K562 (cell line): ENCODE results near the gene VSNL1. TPM values are rescaled to one million over a fixed set of nuclear protein-coding genes. Genes with fewer than 3 reads are reported as not detected.

Source experiments
- ATAC-seq: fragments of 200-7000 bp; cut with Tn5 transposase; 3 replicates; pipeline ENCODE4 v1.9.1; 2020; ENCODE audit warnings: moderate library complexity
- BruUV-seq: library from RNA; stranded (reverse); fragments of 400-500 nt; replicated peaks from 2 replicates; lab custom pipeline; 2021; lab: Mats Ljungman, UMichigan
- CTCF ChIA-PET: fragments of 300-600 bp; formaldehyde crosslinking; extraction: SDS; loops from one replicate; lab custom pipeline; 2021; ENCODE audit warnings: low intra/inter-chr PET ratio; lab: Yijun Ruan, JAX
- POLR2A ChIA-PET: fragments of 300-600, 350-650 bp; sonication (Branson Sonifier 250); formaldehyde crosslinking; extraction: SDS; loops from one replicate; lab custom pipeline; 2021; ENCODE audit warnings: antibody characterized with exemption, inconsistent platforms; lab: Yijun Ruan, JAX
- DNase-seq, 4 experiments: peaks; one replicate each; pipeline versions ENCODE4 v3.0.0 to v3.0.0-alpha.2; 2011 to 2018; ENCODE audit warnings: low spot score in 3 of 4, mixed read lengths in 3 of 4; ENCODE audit errors: extremely low read depth in 1 of 4
- FAIRE-seq: peaks from 2 replicates; lab custom pipeline; 2011; peaks lifted over from hg19 to GRCh38; lab: Jason Lieb, UNC
- H2AFZ ChIP-seq: 2 replicates; pipeline ENCODE4 v1.6.0; 2011; ENCODE audit warnings: low read depth, low read length, control low read depth, inconsistent platforms
- H3K27ac ChIP-seq: fragments of 200-600 bp; 3 replicates; pipeline ENCODE4 v1.8.0; 2011; ENCODE audit warnings: low read depth, mild to moderate bottlenecking, control low read depth, inconsistent platforms, low read length, moderate library complexity, mixed read lengths; ENCODE audit errors: extremely low read depth
- H3K27me3 ChIP-seq, 2 experiments: fragments of 300-600 bp in 1 of 2; 2 replicates in 1 of 2; 3 replicates in 1 of 2; pipeline versions ENCODE4 v1.6.0 to v1.8.0; 2011; ENCODE audit warnings: inconsistent platforms in 2 of 2, low read length in 2 of 2, mild to moderate bottlenecking in 1 of 2, mixed read lengths in 1 of 2, moderate library complexity in 1 of 2; ENCODE audit not compliant: control insufficient read depth in 2 of 2, insufficient read depth in 2 of 2
- H3K36me3 ChIP-seq: fragments of 300-600 bp; 3 replicates; pipeline ENCODE4 v1.8.0; 2011; ENCODE audit warnings: mild to moderate bottlenecking, low read length, inconsistent platforms; ENCODE audit not compliant: control insufficient read depth, insufficient read depth
- H3K4me1 ChIP-seq, 2 experiments: fragments of 200-600 bp in 1 of 2; replicated peaks in 1 of 2; 2 replicates in 1 of 2; 3 replicates in 1 of 2; pipeline versions ENCODE4 v1.5.1 to v1.8.0; 2011; ENCODE audit warnings: inconsistent platforms in 2 of 2, low read length in 2 of 2, mild to moderate bottlenecking in 1 of 2, mixed read lengths in 1 of 2, moderate library complexity in 1 of 2; ENCODE audit not compliant: control insufficient read depth in 2 of 2, insufficient read depth in 2 of 2
- H3K4me2 ChIP-seq: 2 replicates; pipeline ENCODE4 v1.6.1; 2011; ENCODE audit warnings: low read length, control low read depth, inconsistent platforms, mixed read lengths; ENCODE audit not compliant: insufficient read depth
- H3K4me3 ChIP-seq: fragments of 200-600 bp; sonication (generic), shearing (Covaris generic); 2 replicates; pipeline ENCODE4 v1.5.1; 2016; ENCODE audit warnings: control low read depth, inconsistent platforms
- H3K79me2 ChIP-seq: fragments of 200-600 bp; 3 replicates; pipeline ENCODE4 v1.8.0; 2011; ENCODE audit warnings: low read length, inconsistent platforms; ENCODE audit not compliant: control insufficient read depth, insufficient read depth
- H3K9ac ChIP-seq, 2 experiments: 2 replicates each; pipeline versions ENCODE4 v1.6.0 to v1.6.1; 2011; ENCODE audit warnings: low read depth in 2 of 2, low read length in 2 of 2, control low read depth in 1 of 2, inconsistent platforms in 1 of 2, mild to moderate bottlenecking in 1 of 2, mixed read lengths in 1 of 2; ENCODE audit not compliant: insufficient read depth in 1 of 2
- H3K9me1 ChIP-seq: one replicate; pipeline ENCODE4 v1.6.0; 2011; ENCODE audit warnings: inconsistent platforms, mild to moderate bottlenecking, low read length, moderate library complexity; ENCODE audit not compliant: control insufficient read depth, insufficient read depth
- H3K9me3 ChIP-seq: replicated peaks from 2 replicates; pipeline ENCODE4 v1.5.1; 2011; ENCODE audit warnings: low read depth, low read length, inconsistent platforms; ENCODE audit not compliant: control insufficient read depth, insufficient read depth
- H4K20me1 ChIP-seq: replicated peaks from 2 replicates; pipeline ENCODE4 v1.6.1; 2011; ENCODE audit warnings: low read length, inconsistent platforms, mixed read lengths; ENCODE audit not compliant: control insufficient read depth, insufficient read depth
- GATAD2A ChIP-seq: fragments of 450-650 bp; IDR thresholded peaks from 2 replicates; pipeline ENCODE4 v1.6.1; 2017
- NFIX ChIP-seq: fragments of 250-450 bp; sonication (Bioruptor Pico); IDR thresholded peaks from 2 replicates; pipeline ENCODE4 v1.4.0; 2020; ENCODE audit warnings: low read depth, mild to moderate bottlenecking, moderate library complexity
- TAF15 ChIP-seq: fragments of 200-400 bp; formaldehyde crosslinking; IDR thresholded peaks from 2 replicates; pipeline ENCODE4 v1.6.1; 2017; ENCODE audit warnings: mild to moderate bottlenecking, low read depth, low read length, moderate library complexity
- ZFP30 ChIP-seq: fragments of 250-450 bp; sonication (Bioruptor Pico); IDR thresholded peaks from 2 replicates; pipeline ENCODE4 v1.8.0; 2022; ENCODE audit warnings: moderate library complexity, mild to moderate bottlenecking, inconsistent platforms, borderline replicate concordance
- ZNF184 ChIP-seq: sonication (generic); formaldehyde crosslinking; IDR thresholded peaks from 2 replicates; pipeline ENCODE4 v1.5.0; 2020; ENCODE audit warnings: missing genetic modification reagents
- ZNF384 ChIP-seq: IDR thresholded peaks from 2 replicates; pipeline ENCODE4 v1.6.1; 2012; ENCODE audit warnings: low read depth, low read length, improper control_type of control experiment
- ZNF77 ChIP-seq: fragments of 250-450 bp; sonication (Bioruptor Pico); IDR thresholded peaks from 2 replicates; pipeline ENCODE4 v1.5.0; 2020
- WGBS: fragments of 100-300 bp; shearing (Covaris generic); methylation state at CpG from one replicate; pipeline ENCODE4 v1.1.6; 2016; ENCODE audit warnings: low coverage, mixed read lengths; ENCODE audit not compliant: insufficient coverage; ENCODE audit errors: missing lambda C conversion rate; 5-methylcytosine and 5-hydroxymethylcytosine counted together
- in situ Hi-C: fragments of 300-500 bp; cut with MboI; formaldehyde crosslinking; loops from 4 replicates; pipeline ENCODE4 v1.15.0; 2018; ENCODE audit warnings: inconsistent platforms, mixed read lengths
- intact Hi-C: fragments of 100-400 bp; cut with micrococcal nuclease; formaldehyde crosslinking; loops from 2 replicates; pipeline ENCODE4 v1.14.2; 2022
- polyA plus RNA-seq, 8 experiments: library from polyadenylated mRNA; depleted of rRNA in 4 of 8; stranded (reverse) in 5 of 8; unstranded in 3 of 8; fragments of >200 nt; fragmentation: Nextera tagmentation in 2 of 8; fragmentation: Illumina TruSeq in 1 of 8; extraction: Ambion mirVana in 2 of 8; extraction: Trizol in 1 of 8; gene quantifications; 2 replicates each; pipeline versions ENCODE4 v1.2.1 to v1.2.3, GENCODE V29; 2011 to 2014; ENCODE audit warnings: inconsistent platforms in 1 of 8, missing spikeins in 1 of 8
- total RNA-seq, 7 experiments: library from RNA; depleted of rRNA in 6 of 7; stranded (reverse); fragments of >200 nt in 6 of 7; fragmentation: Illumina TruSeq in 2 of 7; extraction: Trizol in 2 of 7; gene quantifications; 2 replicates each; pipeline versions ENCODE4 v1.2.1 to v1.2.3, GENCODE V29; 2011 to 2021; ENCODE audit warnings: low replicate concordance in 1 of 7
- TF ChIP-seq, protein P1 (sequence below): sonication (generic); formaldehyde crosslinking; IDR thresholded peaks from 2 replicates; pipeline ENCODE4 v1.8.1; 2023; ENCODE audit warnings: mild to moderate bottlenecking, missing genetic modification reagents
- TF ChIP-seq, protein P2 (sequence below): fragments of 250-450 bp; sonication (Bioruptor Pico); IDR thresholded peaks from 2 replicates; pipeline ENCODE4 v1.4.0; 2020; ENCODE audit warnings: mild to moderate bottlenecking, moderate library complexity
- TF ChIP-seq, protein P3 (sequence below): fragments of 450-650 bp; IDR thresholded peaks from 2 replicates; pipeline ENCODE4 v1.7.1; 2018; ENCODE audit warnings: mild to moderate bottlenecking, low read depth; ENCODE audit not compliant: partially characterized antibody

VSNL1 gene
- total and polyA plus RNA-seq, 9 of the 15 experiments (the other 6 are each of a cell fraction or from before 2014, with no cell fraction given): 0.20 TPM; not detected in 8

DNA sequence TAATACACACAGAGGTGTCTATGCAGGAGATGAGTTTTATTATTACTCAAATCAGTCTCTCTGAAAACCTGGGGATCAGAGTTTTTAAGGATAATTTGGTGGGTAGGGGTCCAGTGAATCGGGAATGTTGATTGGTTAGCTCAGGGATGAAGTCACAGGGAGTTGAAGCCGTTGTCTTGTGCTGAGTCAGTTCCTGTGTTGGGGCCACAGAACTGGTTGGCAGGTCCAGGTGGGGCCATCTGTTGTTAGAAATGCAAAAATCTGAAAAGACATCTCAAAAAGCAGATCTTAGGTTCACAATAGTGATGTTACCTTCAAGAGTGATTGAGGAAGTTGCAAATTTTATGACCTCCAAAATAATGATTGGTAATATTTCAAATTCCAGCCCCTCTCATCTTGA, 86.9 kb downstream of the VSNL1 start (continued):
- TF ChIP-seq, protein P1, sequence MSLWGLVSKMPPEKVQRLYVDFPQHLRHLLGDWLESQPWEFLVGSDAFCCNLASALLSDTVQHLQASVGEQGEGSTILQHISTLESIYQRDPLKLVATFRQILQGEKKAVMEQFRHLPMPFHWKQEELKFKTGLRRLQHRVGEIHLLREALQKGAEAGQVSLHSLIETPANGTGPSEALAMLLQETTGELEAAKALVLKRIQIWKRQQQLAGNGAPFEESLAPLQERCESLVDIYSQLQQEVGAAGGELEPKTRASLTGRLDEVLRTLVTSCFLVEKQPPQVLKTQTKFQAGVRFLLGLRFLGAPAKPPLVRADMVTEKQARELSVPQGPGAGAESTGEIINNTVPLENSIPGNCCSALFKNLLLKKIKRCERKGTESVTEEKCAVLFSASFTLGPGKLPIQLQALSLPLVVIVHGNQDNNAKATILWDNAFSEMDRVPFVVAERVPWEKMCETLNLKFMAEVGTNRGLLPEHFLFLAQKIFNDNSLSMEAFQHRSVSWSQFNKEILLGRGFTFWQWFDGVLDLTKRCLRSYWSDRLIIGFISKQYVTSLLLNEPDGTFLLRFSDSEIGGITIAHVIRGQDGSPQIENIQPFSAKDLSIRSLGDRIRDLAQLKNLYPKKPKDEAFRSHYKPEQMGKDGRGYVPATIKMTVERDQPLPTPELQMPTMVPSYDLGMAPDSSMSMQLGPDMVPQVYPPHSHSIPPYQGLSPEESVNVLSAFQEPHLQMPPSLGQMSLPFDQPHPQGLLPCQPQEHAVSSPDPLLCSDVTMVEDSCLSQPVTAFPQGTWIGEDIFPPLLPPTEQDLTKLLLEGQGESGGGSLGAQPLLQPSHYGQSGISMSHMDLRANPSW (CRISPR knock-in tag): no peak

DNA sequence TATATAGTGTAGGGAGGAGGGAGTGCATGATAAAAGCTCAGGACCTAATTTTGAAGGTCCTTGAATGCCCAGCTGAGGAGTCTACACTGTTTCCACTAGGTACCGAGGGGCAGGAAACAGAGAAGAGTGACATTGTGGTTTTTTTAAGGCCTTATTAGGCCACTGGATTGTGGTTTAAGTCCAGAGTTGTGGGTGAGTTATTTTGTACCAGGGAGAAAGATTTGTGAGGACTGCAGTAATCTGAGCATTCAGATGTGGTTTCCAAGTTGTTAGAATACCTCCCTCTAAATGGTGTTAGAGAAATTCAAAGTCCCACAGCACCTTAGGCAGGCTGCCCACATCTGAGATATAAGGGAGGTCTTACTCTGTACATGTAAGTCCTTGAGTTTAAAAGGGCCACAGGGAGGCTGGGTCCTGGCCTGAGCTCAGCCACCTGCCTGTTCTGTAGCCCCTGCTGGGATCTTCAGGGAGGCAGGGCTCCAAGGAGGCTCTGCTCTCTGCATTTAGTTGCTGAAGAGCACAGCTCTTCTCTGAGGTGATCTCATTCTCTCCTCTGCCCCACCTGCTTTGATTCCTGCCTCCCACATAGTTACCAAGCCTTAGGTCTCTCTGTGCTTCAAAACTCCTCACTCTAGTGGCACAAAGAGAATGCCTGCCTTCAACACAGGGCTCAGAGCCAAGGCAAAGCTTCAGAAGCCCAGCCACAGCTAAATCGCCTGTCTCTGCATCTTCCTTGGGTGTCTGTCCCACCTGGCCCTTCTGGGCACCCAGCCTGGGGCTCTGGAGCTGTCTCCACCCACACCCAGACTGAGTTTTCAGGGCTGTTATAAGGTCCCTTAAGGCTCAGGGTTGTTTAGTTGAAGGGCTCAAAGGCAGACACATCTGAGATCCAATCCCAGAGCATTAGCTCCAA, 88.1 kb downstream of the VSNL1 start:
- no TSS peak for BruUV-seq
- no peak overlapping the region for H2AFZ ChIP-seq
- no peaks in the 10 kb centered on the region; the same call in 1 of the 2 replicates for H4K20me1 ChIP-seq
- 6% methylated on average over 2 of the region's 2 CpGs for WGBS
- H3K27ac ChIP-seq: no peak overlapping the region
- no peak overlapping the region for H3K4me2 ChIP-seq
- no peaks in the 10 kb centered on the region for H3K27me3 ChIP-seq
- no peaks in the 10 kb centered on the region for H3K79me2 ChIP-seq
- no peaks in the 10 kb centered on the region for H3K9me3 ChIP-seq
- no peaks in the 10 kb centered on the region for H3K36me3 ChIP-seq
- intact Hi-C loops (no loop called here), in situ Hi-C loops (no loop called here)
- DNase-seq: no peak
- peaks cover 3 to 7% of the 10 kb centered on the region in 2 experiments; a peak in 4 of 5 replicates for H3K4me1 ChIP-seq
- POLR2A ChIA-PET: interaction anchor here (1.4 kb wide), 1 partner anchor 14 kb away, joined by 3 read pairs; no protein-coding TSS in a partner anchor
- CTCF ChIA-PET: interaction anchor here (0.7 kb wide), 1 partner anchor 112 kb away, joined by 3 read pairs; no protein-coding TSS in a partner anchor
- no peak for FAIRE-seq
- H3K4me3 ChIP-seq: no peak overlapping the region
- no peak overlapping the region for H3K9ac ChIP-seq
- ATAC-seq: peak; percentile 14; the same call in 1 of the 3 replicates
- H3K9me1 ChIP-seq: no peaks in the 10 kb centered on the region
- TF ChIP-seq ZFP30 (CRISPR knock-in tag): no peak
- TF ChIP-seq ZNF184 (CRISPR knock-in tag): no peak
- no peak for TF ChIP-seq GATAD2A
- TF ChIP-seq, protein P2, sequence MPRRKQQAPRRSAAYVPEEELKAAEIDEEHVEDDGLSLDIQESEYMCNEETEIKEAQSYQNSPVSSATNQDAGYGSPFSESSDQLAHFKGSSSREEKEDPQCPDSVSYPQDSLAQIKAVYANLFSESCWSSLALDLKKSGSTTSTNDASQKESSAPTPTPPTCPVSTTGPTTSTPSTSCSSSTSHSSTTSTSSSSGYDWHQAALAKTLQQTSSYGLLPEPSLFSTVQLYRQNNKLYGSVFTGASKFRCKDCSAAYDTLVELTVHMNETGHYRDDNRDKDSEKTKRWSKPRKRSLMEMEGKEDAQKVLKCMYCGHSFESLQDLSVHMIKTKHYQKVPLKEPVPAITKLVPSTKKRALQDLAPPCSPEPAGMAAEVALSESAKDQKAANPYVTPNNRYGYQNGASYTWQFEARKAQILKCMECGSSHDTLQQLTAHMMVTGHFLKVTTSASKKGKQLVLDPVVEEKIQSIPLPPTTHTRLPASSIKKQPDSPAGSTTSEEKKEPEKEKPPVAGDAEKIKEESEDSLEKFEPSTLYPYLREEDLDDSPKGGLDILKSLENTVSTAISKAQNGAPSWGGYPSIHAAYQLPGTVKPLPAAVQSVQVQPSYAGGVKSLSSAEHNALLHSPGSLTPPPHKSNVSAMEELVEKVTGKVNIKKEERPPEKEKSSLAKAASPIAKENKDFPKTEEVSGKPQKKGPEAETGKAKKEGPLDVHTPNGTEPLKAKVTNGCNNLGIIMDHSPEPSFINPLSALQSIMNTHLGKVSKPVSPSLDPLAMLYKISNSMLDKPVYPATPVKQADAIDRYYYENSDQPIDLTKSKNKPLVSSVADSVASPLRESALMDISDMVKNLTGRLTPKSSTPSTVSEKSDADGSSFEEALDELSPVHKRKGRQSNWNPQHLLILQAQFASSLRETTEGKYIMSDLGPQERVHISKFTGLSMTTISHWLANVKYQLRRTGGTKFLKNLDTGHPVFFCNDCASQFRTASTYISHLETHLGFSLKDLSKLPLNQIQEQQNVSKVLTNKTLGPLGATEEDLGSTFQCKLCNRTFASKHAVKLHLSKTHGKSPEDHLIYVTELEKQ (CRISPR knock-in tag): no peak
- TF ChIP-seq ZNF77: no peak
- TF ChIP-seq, protein P3, sequence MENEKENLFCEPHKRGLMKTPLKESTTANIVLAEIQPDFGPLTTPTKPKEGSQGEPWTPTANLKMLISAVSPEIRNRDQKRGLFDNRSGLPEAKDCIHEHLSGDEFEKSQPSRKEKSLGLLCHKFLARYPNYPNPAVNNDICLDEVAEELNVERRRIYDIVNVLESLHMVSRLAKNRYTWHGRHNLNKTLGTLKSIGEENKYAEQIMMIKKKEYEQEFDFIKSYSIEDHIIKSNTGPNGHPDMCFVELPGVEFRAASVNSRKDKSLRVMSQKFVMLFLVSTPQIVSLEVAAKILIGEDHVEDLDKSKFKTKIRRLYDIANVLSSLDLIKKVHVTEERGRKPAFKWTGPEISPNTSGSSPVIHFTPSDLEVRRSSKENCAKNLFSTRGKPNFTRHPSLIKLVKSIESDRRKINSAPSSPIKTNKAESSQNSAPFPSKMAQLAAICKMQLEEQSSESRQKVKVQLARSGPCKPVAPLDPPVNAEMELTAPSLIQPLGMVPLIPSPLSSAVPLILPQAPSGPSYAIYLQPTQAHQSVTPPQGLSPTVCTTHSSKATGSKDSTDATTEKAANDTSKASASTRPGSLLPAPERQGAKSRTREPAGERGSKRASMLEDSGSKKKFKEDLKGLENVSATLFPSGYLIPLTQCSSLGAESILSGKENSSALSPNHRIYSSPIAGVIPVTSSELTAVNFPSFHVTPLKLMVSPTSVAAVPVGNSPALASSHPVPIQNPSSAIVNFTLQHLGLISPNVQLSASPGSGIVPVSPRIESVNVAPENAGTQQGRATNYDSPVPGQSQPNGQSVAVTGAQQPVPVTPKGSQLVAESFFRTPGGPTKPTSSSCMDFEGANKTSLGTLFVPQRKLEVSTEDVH: no peak
- no peak for TF ChIP-seq NFIX (CRISPR knock-in tag)
- TF ChIP-seq TAF15: no peak
- no peak for TF ChIP-seq ZNF384
